ENCODE measurements around the gene USP32.

- TF ChIP-seq CTCF (conservative IDR thresholded peaks at IDR 0.05): no peak
- TF ChIP-seq EZH2 (IDR thresholded peaks at IDR 0.05; ENCODE audit: low read depth): no peak
Observed at GRCh38 chr17:60249290-60249826, 142.6 kb downstream of the USP32 start.
